Lower leg skin (tissue), 3 donors: ENCODE data around the gene CACNG6.

Experiments
- POLR2A ChIP-seq, 2 donors: fragments of 450-650 bp; IDR thresholded peaks; one replicate each; pipeline ENCODE4 v1.6.1; 2016 to 2017; ENCODE audit warnings: antibody characterized with exemption in 2 of 2, mild to moderate bottlenecking in 1 of 2, moderate library complexity in 1 of 2
- TF ChIP-seq, protein P1 (sequence below), 3 donors: fragments of 450-650 bp; IDR thresholded peaks; one replicate each; pipeline ENCODE4 v1.5.1; 2016; ENCODE audit warnings: antibody characterized with exemption in 3 of 3, mild to moderate bottlenecking in 3 of 3, moderate library complexity in 2 of 3

DNA sequence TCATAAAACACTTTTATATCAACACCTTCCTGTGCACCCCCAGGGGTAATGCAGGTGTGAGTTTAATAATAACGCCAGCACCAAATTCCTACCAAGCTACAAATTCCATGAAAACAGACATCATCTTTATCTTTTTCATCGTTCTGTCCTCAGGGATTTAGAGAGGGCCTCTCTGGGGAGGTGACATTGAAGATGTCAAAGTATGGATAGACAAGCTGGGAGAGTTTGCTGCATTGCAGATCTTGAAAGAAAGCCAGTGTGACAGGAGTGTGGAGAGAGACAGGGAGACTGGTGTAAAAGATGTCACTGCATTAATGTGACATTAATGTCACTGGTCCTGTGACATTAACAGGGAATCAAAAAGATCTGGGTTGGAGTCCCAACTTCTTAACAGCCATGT is 10.1 kb downstream of the CACNG6 start:
- TF ChIP-seq, protein P1, sequence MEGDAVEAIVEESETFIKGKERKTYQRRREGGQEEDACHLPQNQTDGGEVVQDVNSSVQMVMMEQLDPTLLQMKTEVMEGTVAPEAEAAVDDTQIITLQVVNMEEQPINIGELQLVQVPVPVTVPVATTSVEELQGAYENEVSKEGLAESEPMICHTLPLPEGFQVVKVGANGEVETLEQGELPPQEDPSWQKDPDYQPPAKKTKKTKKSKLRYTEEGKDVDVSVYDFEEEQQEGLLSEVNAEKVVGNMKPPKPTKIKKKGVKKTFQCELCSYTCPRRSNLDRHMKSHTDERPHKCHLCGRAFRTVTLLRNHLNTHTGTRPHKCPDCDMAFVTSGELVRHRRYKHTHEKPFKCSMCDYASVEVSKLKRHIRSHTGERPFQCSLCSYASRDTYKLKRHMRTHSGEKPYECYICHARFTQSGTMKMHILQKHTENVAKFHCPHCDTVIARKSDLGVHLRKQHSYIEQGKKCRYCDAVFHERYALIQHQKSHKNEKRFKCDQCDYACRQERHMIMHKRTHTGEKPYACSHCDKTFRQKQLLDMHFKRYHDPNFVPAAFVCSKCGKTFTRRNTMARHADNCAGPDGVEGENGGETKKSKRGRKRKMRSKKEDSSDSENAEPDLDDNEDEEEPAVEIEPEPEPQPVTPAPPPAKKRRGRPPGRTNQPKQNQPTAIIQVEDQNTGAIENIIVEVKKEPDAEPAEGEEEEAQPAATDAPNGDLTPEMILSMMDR (IDR thresholded peaks at IDR 0.05) = no peak
- no peak for TF ChIP-seq POLR2A (IDR thresholded peaks at IDR 0.05)
